ENCODE results near the gene LRRC23.

LRRC23 gene

GRCh38 chr12:6914947-6915788 lies 10.5 kb downstream of the LRRC23 start:
- peak overlapping the region; percentile 64 to 70 (median 68) for H3K4me3 ChIP-seq (ENCODE audit: low read depth in 1 of 5, low read length in 5 of 5)

DNA sequence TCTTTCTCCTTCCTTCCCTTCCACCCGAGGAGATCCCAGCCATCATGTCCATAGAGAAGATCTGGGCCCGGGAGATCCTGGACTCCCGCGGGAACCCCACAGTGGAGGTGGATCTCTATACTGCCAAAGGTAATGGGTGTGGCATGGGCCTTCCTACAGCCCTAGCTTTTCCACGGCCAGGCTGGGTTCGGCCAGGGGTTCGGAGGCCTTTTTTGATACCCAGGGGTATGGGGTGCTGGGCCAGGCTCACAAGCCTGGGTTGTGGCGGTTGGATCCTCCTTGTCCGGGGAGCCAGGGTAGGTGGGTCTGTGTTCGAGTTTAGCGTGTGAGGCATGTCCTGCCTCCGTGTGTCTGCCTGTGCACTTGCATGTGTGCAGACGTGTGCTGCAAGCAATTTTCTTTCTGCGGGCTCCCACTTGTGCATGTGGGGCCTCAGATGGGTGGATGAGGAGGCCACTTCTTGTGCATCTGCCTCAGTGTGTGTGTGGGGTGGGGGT lies 11.2 kb downstream of the LRRC23 start:
- peaks cover 14 to 40% (median 35%) of the 10 kb centered on the region in 5 donors for H3K27me3 ChIP-seq (ENCODE audit: control insufficient read depth in 5 of 5, insufficient read depth in 4 of 5, low read length in 5 of 5)
- peaks cover 0 to 5% (median 0%) of the 10 kb centered on the region in 5 donors for H3K36me3 ChIP-seq (ENCODE audit: control insufficient read depth in 5 of 5, insufficient read depth in 5 of 5, low read length in 5 of 5)
- no peaks in the 10 kb centered on the region for H3K9me3 ChIP-seq (ENCODE audit: control insufficient read depth in 5 of 5, low read length in 5 of 5)
- no peak overlapping the region for H3K27ac ChIP-seq (ENCODE audit: low read depth, low read length)
- H3K4me3 ChIP-seq (ENCODE audit: low read depth in 1 of 5, low read length in 5 of 5) = no peak overlapping the region
- peaks cover 0 to 18% (median 14%) of the 10 kb centered on the region in 5 donors for H3K4me1 ChIP-seq (ENCODE audit: control insufficient read depth in 5 of 5, insufficient read depth in 5 of 5, low read length in 5 of 5)
- no peak overlapping the region for H3K9ac ChIP-seq (ENCODE audit: low read length in 5 of 5)

More at GRCh38 chr12:6914947-6915788, 10.5 kb downstream of the LRRC23 start:
- peaks cover 0 to 5% (median 0%) of the 10 kb centered on the region in 5 donors for H3K36me3 ChIP-seq (ENCODE audit: control insufficient read depth in 5 of 5, insufficient read depth in 5 of 5, low read length in 5 of 5)
- H3K27me3 ChIP-seq (ENCODE audit: control insufficient read depth in 5 of 5, insufficient read depth in 4 of 5, low read length in 5 of 5) = peaks cover 14 to 40% (median 35%) of the 10 kb centered on the region in 5 donors
- peaks cover 0 to 18% (median 14%) of the 10 kb centered on the region in 5 donors for H3K4me1 ChIP-seq (ENCODE audit: control insufficient read depth in 5 of 5, insufficient read depth in 5 of 5, low read length in 5 of 5)
- no peaks in the 10 kb centered on the region for H3K9me3 ChIP-seq (ENCODE audit: control insufficient read depth in 5 of 5, low read length in 5 of 5)
- peak overlapping the region in 3 of 5 donors; percentile 43 to 54 (median 51) for H3K9ac ChIP-seq (ENCODE audit: low read length in 5 of 5)
- H3K27ac ChIP-seq (ENCODE audit: low read depth, low read length) = no peak overlapping the region

- Histone ChIP-seq H3K4me1 (ENCODE audit: control insufficient read depth in 5 of 5, insufficient read depth in 5 of 5, low read length in 5 of 5) (peaks cover 0 to 18% (median 14%) of the 10 kb centered on the region in 5 donors), H3K9ac (ENCODE audit: low read length in 5 of 5) (no peak overlapping the region), H3K27me3 (ENCODE audit: control insufficient read depth in 5 of 5, insufficient read depth in 4 of 5, low read length in 5 of 5) (peaks cover 14 to 38% (median 35%) of the 10 kb centered on the region in 5 donors), H3K36me3 (ENCODE audit: control insufficient read depth in 5 of 5, insufficient read depth in 5 of 5, low read length in 5 of 5) (peaks cover 0 to 7% (median 0%) of the 10 kb centered on the region in 5 donors), H3K27ac (ENCODE audit: low read depth, low read length) (no peak overlapping the region), H3K9me3 (ENCODE audit: control insufficient read depth in 5 of 5, low read length in 5 of 5) (no peaks in the 10 kb centered on the region), H3K4me3 (ENCODE audit: low read depth in 1 of 5, low read length in 5 of 5) (no peak overlapping the region)
These were observed 12.0 kb downstream of the LRRC23 start for GRCh38 chr12:6916426-6917200.

GRCh38 chr12:6917491-6918231 lies 13.0 kb downstream of the LRRC23 start:
- no peak overlapping the region for H3K27ac ChIP-seq (ENCODE audit: low read depth, low read length)

DNA sequence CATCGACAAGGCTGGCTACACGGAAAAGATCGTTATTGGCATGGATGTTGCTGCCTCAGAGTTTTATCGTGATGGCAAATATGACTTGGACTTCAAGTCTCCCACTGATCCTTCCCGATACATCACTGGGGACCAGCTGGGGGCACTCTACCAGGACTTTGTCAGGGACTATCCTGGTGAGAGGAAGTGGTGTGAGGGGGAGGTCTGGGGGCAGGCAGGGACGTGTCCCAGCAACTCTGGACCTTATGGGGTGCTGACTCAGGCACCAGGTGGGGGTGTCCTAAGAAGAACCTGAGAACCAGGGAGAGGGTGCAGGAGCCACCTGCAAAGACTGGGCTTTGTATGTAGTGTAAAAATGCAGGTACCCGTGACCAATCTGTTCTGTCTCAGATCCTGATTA lies 15.0 kb downstream of the LRRC23 start:
- no peak overlapping the region for H3K4me3 ChIP-seq (ENCODE audit: low read depth in 1 of 5, low read length in 5 of 5)
- no peaks in the 10 kb centered on the region for H3K9me3 ChIP-seq (ENCODE audit: control insufficient read depth in 5 of 5, low read length in 5 of 5)
- peaks cover 9 to 21% (median 19%) of the 10 kb centered on the region in 5 donors for H3K27me3 ChIP-seq (ENCODE audit: control insufficient read depth in 5 of 5, insufficient read depth in 4 of 5, low read length in 5 of 5)
- peaks cover 3 to 31% (median 16%) of the 10 kb centered on the region in 5 donors for H3K4me1 ChIP-seq (ENCODE audit: control insufficient read depth in 5 of 5, insufficient read depth in 5 of 5, low read length in 5 of 5)
- H3K36me3 ChIP-seq (ENCODE audit: control insufficient read depth in 5 of 5, insufficient read depth in 5 of 5, low read length in 5 of 5) = peaks cover 0 to 7% (median 0%) of the 10 kb centered on the region in 5 donors
- no peak overlapping the region for H3K27ac ChIP-seq (ENCODE audit: low read depth, low read length)
- H3K9ac ChIP-seq (ENCODE audit: low read length in 5 of 5) = no peak overlapping the region

More at GRCh38 chr12:6917491-6918231, 13.0 kb downstream of the LRRC23 start:
- H3K4me3 ChIP-seq (ENCODE audit: low read depth in 1 of 5, low read length in 5 of 5) = no peak overlapping the region
- H3K9ac ChIP-seq (ENCODE audit: low read length in 5 of 5) = no peak overlapping the region
- peaks cover 0 to 23% (median 14%) of the 10 kb centered on the region in 5 donors for H3K4me1 ChIP-seq (ENCODE audit: control insufficient read depth in 5 of 5, insufficient read depth in 5 of 5, low read length in 5 of 5)
- peaks cover 14 to 33% (median 32%) of the 10 kb centered on the region in 5 donors for H3K27me3 ChIP-seq (ENCODE audit: control insufficient read depth in 5 of 5, insufficient read depth in 4 of 5, low read length in 5 of 5)
- no peaks in the 10 kb centered on the region for H3K9me3 ChIP-seq (ENCODE audit: control insufficient read depth in 5 of 5, low read length in 5 of 5)
- H3K36me3 ChIP-seq (ENCODE audit: control insufficient read depth in 5 of 5, insufficient read depth in 5 of 5, low read length in 5 of 5) = peaks cover 0 to 7% (median 0%) of the 10 kb centered on the region in 5 donors

DNA sequence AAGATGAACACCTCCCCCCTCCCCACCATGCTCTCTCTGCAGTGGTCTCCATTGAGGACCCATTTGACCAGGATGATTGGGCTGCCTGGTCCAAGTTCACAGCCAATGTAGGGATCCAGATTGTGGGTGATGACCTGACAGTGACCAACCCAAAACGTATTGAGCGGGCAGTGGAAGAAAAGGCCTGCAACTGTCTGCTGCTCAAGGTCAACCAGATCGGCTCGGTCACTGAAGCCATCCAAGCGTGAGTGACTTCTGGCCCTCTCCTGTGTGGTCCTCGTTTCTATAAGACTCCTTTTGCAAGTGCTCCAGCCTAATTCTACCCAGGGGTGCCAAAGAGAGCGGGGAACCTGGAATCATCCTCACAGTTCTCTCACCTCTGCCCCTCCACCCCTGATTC lies 16.9 kb downstream of the LRRC23 start:
- no peak overlapping the region for H3K27ac ChIP-seq (ENCODE audit: low read depth, low read length)
- H3K9ac ChIP-seq (ENCODE audit: low read length in 5 of 5) = no peak overlapping the region
- peaks cover 0 to 7% (median 0%) of the 10 kb centered on the region in 5 donors for H3K36me3 ChIP-seq (ENCODE audit: control insufficient read depth in 5 of 5, insufficient read depth in 5 of 5, low read length in 5 of 5)
- peaks cover 0 to 6% (median 3%) of the 10 kb centered on the region in 5 donors for H3K27me3 ChIP-seq (ENCODE audit: control insufficient read depth in 5 of 5, insufficient read depth in 4 of 5, low read length in 5 of 5)
- H3K4me3 ChIP-seq (ENCODE audit: low read depth in 1 of 5, low read length in 5 of 5) = no peak overlapping the region
- peaks cover 9 to 42% (median 29%) of the 10 kb centered on the region in 5 donors for H3K4me1 ChIP-seq (ENCODE audit: control insufficient read depth in 5 of 5, insufficient read depth in 5 of 5, low read length in 5 of 5)
- no peaks in the 10 kb centered on the region for H3K9me3 ChIP-seq (ENCODE audit: control insufficient read depth in 5 of 5, low read length in 5 of 5)

DNA sequence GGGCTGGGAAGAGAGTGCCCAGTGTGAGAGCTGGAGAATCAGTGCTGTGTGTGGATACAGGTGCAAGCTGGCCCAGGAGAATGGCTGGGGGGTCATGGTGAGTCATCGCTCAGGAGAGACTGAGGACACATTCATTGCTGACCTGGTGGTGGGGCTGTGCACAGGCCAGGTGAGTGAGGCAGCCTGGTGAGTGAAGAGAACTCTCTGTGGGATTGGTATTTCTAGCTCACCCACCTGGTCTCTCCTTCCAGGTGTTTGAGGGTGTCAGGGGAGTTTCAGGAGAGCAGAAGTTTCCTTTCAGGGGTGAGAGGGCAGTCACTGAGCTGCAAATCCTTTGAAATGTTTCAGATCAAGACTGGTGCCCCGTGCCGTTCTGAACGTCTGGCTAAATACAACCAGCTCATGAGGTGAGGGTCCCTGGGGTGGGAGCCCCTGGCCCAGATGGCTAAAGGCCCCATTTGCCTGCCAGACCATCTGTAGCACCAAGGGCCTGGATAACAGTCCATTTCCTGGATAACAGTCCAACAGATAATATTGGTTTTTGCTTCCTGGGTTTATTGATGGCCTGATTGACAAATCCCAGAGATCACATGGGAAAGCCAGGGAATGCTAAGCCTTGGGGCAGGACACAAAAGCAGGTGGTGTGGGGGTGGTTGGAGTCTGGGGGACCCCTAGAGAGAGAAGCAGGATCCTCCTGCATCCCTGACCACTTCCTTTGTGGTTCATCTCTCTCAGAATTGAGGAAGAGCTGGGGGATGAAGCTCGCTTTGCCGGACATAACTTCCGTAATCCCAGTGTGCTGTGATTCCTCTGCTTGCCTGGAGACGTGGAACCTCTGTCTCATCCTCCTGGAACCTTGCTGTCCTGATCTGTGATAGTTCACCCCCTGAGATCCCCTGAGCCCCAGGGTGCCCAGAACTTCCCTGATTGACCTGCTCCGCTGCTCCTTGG lies 17.6 kb downstream of the LRRC23 start:
- Histone ChIP-seq H3K36me3 (ENCODE audit: control insufficient read depth in 5 of 5, insufficient read depth in 5 of 5, low read length in 5 of 5) (peaks cover 0 to 5% (median 0%) of the 10 kb centered on the region in 5 donors), H3K27ac (ENCODE audit: low read depth, low read length) (no peak overlapping the region), H3K4me3 (ENCODE audit: low read depth in 1 of 5, low read length in 5 of 5) (peak overlapping the region in 2 of 5 donors; percentile 22 to 36), H3K4me1 (ENCODE audit: control insufficient read depth in 5 of 5, insufficient read depth in 5 of 5, low read length in 5 of 5) (peaks cover 9 to 49% (median 36%) of the 10 kb centered on the region in 5 donors), H3K27me3 (ENCODE audit: control insufficient read depth in 5 of 5, insufficient read depth in 4 of 5, low read length in 5 of 5) (peaks cover 0 to 4% (median 0%) of the 10 kb centered on the region in 5 donors), H3K9me3 (ENCODE audit: control insufficient read depth in 5 of 5, low read length in 5 of 5) (no peaks in the 10 kb centered on the region), H3K9ac (ENCODE audit: low read length in 5 of 5) (no peak overlapping the region)

DNA sequence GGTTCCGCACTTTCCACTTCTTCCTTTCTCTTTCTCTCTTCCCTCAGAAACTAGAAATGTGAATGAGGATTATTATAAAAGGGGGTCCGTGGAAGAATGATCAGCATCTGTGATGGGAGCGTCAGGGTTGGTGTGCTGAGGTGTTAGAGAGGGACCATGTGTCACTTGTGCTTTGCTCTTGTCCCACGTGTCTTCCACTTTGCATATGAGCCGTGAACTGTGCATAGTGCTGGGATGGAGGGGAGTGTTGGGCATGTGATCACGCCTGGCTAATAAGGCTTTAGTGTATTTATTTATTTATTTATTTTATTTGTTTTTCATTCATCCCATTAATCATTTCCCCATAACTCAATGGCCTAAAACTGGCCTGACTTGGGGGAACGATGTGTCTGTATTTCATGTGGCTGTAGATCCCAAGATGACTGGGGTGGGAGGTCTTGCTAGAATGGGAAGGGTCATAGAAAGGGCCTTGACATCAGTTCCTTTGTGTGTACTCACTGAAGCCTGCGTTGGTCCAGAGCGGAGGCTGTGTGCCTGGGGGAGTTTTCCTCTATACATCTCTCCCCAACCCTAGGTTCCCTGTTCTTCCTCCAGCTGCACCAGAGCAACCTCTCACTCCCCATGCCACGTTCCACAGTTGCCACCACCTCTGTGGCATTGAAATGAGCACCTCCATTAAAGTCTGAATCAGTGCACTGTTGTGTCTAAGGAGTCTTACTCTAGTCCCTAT lies 18.5 kb downstream of the LRRC23 start:
- H3K27ac ChIP-seq (ENCODE audit: low read depth, low read length) = no peak overlapping the region
- H3K36me3 ChIP-seq (ENCODE audit: control insufficient read depth in 5 of 5, insufficient read depth in 5 of 5, low read length in 5 of 5) = peaks cover 0 to 5% (median 0%) of the 10 kb centered on the region in 5 donors
- H3K9me3 ChIP-seq (ENCODE audit: control insufficient read depth in 5 of 5, low read length in 5 of 5) = no peaks in the 10 kb centered on the region
- H3K4me3 ChIP-seq (ENCODE audit: low read depth in 1 of 5, low read length in 5 of 5) = peak overlapping the region in 2 of 5 donors; percentile 22 to 36
- peaks cover 9 to 51% (median 37%) of the 10 kb centered on the region in 5 donors for H3K4me1 ChIP-seq (ENCODE audit: control insufficient read depth in 5 of 5, insufficient read depth in 5 of 5, low read length in 5 of 5)
- H3K9ac ChIP-seq (ENCODE audit: low read length in 5 of 5) = no peak overlapping the region
- peaks cover 0 to 4% (median 0%) of the 10 kb centered on the region in 5 donors for H3K27me3 ChIP-seq (ENCODE audit: control insufficient read depth in 5 of 5, insufficient read depth in 4 of 5, low read length in 5 of 5)

Data from subcutaneous abdominal adipose tissue (tissue), 5 donors.